Stimulated activated CD8-positive, alpha-beta memory T cell treated with anti-CD3 and anti-CD28 coated beads, Interleukin-4, amount 100 ng/mL, for 1 hour (primary cell): ENCODE results near the gene GLI1.

Experiments
- DNase-seq, 2 donors: peaks; one replicate each; pipeline ENCODE4 v3.0.0-alpha.2; 2020; ENCODE audit warnings: low read depth in 2 of 2, low spot score in 1 of 2

Gene GLI1

GRCh38 chr12:57518176-57518919, 58.8 kb downstream of the GLI1 start:
- DNase-seq, result no peak

- DNase-seq, result no peak
These were observed 59.6 kb downstream of the GLI1 start for GRCh38 chr12:57518920-57519795.

- DNase-seq, result no peak
These were observed 60.1 kb downstream of the GLI1 start for GRCh38 chr12:57519796-57520052.

- DNase-seq, result peak; percentile 99
These were observed 60.7 kb downstream of the GLI1 start, which contains the start of gene DDIT3 for GRCh38 chr12:57520053-57520818. Gene DDIT3, minus strand, starts transcription at chr12:57520514. Its CDS starts 3,108 bp downstream, at chr12:57517406.

- no peak for DNase-seq
These were observed 62.0 kb downstream of the GLI1 start for GRCh38 chr12:57521525-57522010.
